Measurements from ENCODE around the gene ANKRD60. TPM values are rescaled to one million over a fixed set of nuclear protein-coding genes. Genes with fewer than 3 reads are reported as not detected.

The ANKRD60 gene
- total and polyA plus RNA-seq, 2 experiments from 2014 or later: not detected

DNA sequence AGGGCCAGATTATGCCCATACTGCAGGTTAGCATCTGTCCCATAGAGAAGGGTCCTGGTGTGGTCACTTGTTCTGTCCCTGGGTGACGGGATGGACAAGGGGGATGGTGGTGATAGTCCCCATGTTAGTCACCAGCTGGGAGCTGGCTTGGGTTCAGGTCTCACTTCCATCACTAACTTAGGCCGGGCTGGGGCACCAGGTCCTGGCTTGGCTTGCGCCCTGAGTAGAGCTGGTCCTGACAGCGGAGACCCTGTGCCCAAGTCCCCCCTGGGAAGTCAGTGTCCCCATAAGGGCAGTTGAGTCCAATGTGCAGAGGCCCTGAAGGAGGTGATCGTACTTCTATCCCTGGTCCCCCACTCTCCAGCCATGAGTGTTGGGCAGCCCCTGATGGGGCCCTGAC lies 52.6 kb downstream of the ANKRD60 start:
- H3K36me3 ChIP-seq (ENCODE audit: low read depth): no peaks in the 10 kb centered on the region
- H3F3A ChIP-seq (ENCODE audit: insufficient read depth): peaks cover 3% of the 10 kb centered on the region; the same call in 1 of the 2 replicates
- 97 to 100% methylated on average over 5 of the region's 5 CpGs for WGBS, 2 experiments (ENCODE audit: low coverage in 1 of 2, low lambda C conversion rate in 2 of 2, missing lambda C conversion rate in 2 of 2)
- no peaks in the 10 kb centered on the region for H3K9me3 ChIP-seq (ENCODE audit: low read depth)
- no peaks in the 10 kb centered on the region for H4K20me1 ChIP-seq (ENCODE audit: insufficient read depth)
- no peak overlapping the region for H3K4me2 ChIP-seq (ENCODE audit: unreplicated experiment)
- H3K9ac ChIP-seq: no peak overlapping the region
- in situ Hi-C loops (cut with MboI): no loop called here
- H3K27ac ChIP-seq: no peak overlapping the region
- H2AFZ ChIP-seq: no peak overlapping the region
- no peaks in the 10 kb centered on the region for H3K27me3 ChIP-seq (replicated peaks; ENCODE audit: insufficient read depth)
- no peaks in the 10 kb centered on the region for H3K79me2 ChIP-seq (ENCODE audit: insufficient read depth)
- H3K4me1 ChIP-seq (ENCODE audit: insufficient read depth): peaks cover 16% of the 10 kb centered on the region
- H3K4me3 ChIP-seq: no peak overlapping the region
- no peak for TF ChIP-seq EZH2phosphoT487 (IDR thresholded peaks at IDR 0.05; ENCODE audit: insufficient read depth, low read depth)
- no peaks in the 10 kb centered on the region for H3K9me2 ChIP-seq (ENCODE audit: insufficient read depth)
- no peak for DNase-seq

DNA sequence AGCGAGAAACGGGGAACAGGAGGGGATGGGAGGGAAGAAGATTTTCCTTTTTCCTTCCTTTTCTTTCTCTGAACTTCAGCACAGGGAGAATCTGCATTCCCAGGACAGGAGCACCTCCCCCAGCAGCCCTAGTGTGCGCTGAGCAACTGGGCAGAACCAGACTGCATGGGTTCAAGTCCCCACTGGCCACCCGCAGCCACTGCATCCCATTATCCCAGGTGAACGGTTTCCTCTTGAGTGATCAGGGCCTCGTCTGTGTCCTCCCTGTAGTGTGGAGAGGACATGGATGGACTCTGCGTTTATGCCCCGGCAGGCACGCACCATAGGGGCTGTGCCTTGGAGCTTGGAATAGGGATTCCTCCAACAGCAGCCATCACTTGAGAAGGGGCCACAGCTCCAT lies 53.0 kb downstream of the ANKRD60 start:
- Histone ChIP-seq H3K27me3 (replicated peaks; ENCODE audit: insufficient read depth) (no peaks in the 10 kb centered on the region), H3K27ac (no peak overlapping the region), H3K9ac (peak overlapping the region; percentile 71), H4K20me1 (ENCODE audit: insufficient read depth) (no peaks in the 10 kb centered on the region), H3K9me3 (ENCODE audit: low read depth) (no peaks in the 10 kb centered on the region), H3K4me2 (ENCODE audit: unreplicated experiment) (no peak overlapping the region), H3K36me3 (ENCODE audit: low read depth) (no peaks in the 10 kb centered on the region), H2AFZ (peak overlapping the region; percentile 89), H3K79me2 (ENCODE audit: insufficient read depth) (no peaks in the 10 kb centered on the region), H3K4me3 (no peak overlapping the region), H3K4me1 (ENCODE audit: insufficient read depth) (peaks cover 16% of the 10 kb centered on the region), H3F3A (ENCODE audit: insufficient read depth) (peaks cover 3% of the 10 kb centered on the region; the same call in 1 of the 2 replicates), H3K9me2 (ENCODE audit: insufficient read depth) (no peaks in the 10 kb centered on the region)
- WGBS, 2 experiments (ENCODE audit: low coverage in 1 of 2, low lambda C conversion rate in 2 of 2, missing lambda C conversion rate in 2 of 2): 72 to 73% methylated on average over 9 of the region's 9 CpGs
- in situ Hi-C loops (cut with MboI): no loop called here
- DNase-seq: no peak
- TF ChIP-seq EZH2phosphoT487 (IDR thresholded peaks at IDR 0.05; ENCODE audit: insufficient read depth, low read depth) (no peak), EZH2 (IDR thresholded peaks at IDR 0.05; ENCODE audit: insufficient read depth, poor library complexity, severe bottlenecking) (no peak)

DNA sequence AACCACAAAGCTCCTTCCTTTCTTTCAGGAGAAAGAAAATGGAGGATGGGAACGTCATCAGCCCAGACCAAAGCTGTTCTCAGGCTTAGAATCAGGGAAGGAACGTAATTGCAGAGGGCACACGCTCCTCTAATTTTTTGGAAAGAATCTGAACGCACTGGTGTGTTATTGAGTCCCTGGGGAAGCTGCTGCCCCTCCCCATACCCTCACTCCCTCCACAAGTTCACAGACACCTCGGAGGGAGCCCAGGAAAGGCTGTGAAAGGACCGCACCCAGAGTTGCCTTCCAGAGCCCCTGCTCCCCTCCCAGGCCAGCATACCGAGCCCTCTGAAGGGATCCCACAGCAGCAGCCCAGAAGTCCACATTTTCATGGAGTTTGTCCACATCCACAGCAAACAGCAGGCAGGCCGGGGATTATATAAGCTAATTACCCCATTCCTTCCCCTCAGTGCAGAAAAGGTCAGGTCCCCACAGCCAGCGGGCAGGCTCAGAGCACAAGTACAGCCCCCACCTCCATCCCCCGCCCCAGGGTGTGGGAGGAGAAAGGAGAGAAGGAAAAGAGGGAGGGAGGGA lies 53.7 kb downstream of the ANKRD60 start:
- in situ Hi-C loops (cut with MboI): no loop called here
- Histone ChIP-seq H3K9ac (peak overlapping the region; percentile 71), H3K4me1 (ENCODE audit: insufficient read depth) (peaks cover 16% of the 10 kb centered on the region), H3K4me3 (peak overlapping the region; percentile 51), H3K27ac (peak overlapping the region; percentile 50), H3K9me3 (ENCODE audit: low read depth) (no peaks in the 10 kb centered on the region), H3K79me2 (ENCODE audit: insufficient read depth) (no peaks in the 10 kb centered on the region), H3K27me3 (replicated peaks; ENCODE audit: insufficient read depth) (no peaks in the 10 kb centered on the region), H3K36me3 (ENCODE audit: low read depth) (no peaks in the 10 kb centered on the region), H3K4me2 (ENCODE audit: unreplicated experiment) (peak overlapping the region; percentile 65), H3K9me2 (ENCODE audit: insufficient read depth) (no peaks in the 10 kb centered on the region), H3F3A (ENCODE audit: insufficient read depth) (peaks cover 3% of the 10 kb centered on the region; the same call in 1 of the 2 replicates), H4K20me1 (ENCODE audit: insufficient read depth) (no peaks in the 10 kb centered on the region), H2AFZ (peak overlapping the region; percentile 89)
- DNase-seq: peak; percentile 55
- 9 to 10% methylated on average over 10 of the region's 10 CpGs for WGBS, 2 experiments (ENCODE audit: low coverage in 1 of 2, low lambda C conversion rate in 2 of 2, missing lambda C conversion rate in 2 of 2)
- TF ChIP-seq EZH2 (IDR thresholded peaks at IDR 0.05; ENCODE audit: insufficient read depth, poor library complexity, severe bottlenecking) (no peak), EZH2phosphoT487 (IDR thresholded peaks at IDR 0.05; ENCODE audit: insufficient read depth, low read depth) (no peak)

DNA sequence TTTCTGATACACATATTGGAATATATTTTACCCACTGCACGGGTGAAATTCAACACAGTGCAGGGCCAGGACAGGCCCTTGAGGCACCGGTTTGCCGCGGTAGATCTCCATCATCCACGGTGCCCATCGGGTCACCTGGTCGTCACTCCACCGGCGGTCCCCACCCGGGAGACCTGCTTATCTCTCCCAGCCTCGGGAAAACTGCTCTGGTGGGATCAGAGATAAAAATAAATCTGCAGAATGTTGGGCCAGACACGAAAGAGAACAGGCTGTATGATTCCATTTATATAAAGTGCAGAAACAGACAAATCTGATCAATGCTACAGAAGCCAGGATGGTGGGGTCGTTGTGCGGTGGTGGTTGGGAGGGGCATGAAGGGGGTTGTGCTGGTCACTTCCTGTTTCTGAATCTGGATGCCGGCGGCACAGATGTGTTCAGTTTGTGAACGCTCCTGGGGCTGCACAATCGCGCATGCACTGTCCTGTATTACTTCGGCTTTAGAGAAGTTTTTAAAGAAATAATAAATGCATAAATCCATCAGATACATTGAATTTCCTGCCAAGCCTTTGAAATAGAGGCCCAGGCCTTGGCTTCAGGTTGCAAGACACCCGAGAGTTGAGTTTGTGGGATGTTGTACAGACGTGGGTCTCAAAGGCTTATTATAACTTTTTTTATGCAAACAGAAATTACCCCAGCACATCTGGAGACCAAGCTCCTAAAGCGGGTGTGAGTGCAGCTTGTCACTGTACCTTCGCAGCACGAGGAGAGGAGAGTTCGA lies 54.3 kb downstream of the ANKRD60 start:
- peak; percentile 51 for DNase-seq
- in situ Hi-C loops (cut with MboI): no loop called here
- Histone ChIP-seq H3K27ac (peak overlapping the region; percentile 50), H3K79me2 (ENCODE audit: insufficient read depth) (no peaks in the 10 kb centered on the region), H3K4me3 (peak overlapping the region; percentile 51), H3K9me2 (ENCODE audit: insufficient read depth) (no peaks in the 10 kb centered on the region), H3K36me3 (ENCODE audit: low read depth) (no peaks in the 10 kb centered on the region), H3K9ac (peak overlapping the region; percentile 71), H3K4me2 (ENCODE audit: unreplicated experiment) (peak overlapping the region; percentile 65), H3K27me3 (replicated peaks; ENCODE audit: insufficient read depth) (no peaks in the 10 kb centered on the region), H3F3A (ENCODE audit: insufficient read depth) (peaks cover 3% of the 10 kb centered on the region; the same call in 1 of the 2 replicates), H4K20me1 (ENCODE audit: insufficient read depth) (no peaks in the 10 kb centered on the region), H2AFZ (peak overlapping the region; percentile 89), H3K4me1 (ENCODE audit: insufficient read depth) (peaks cover 13% of the 10 kb centered on the region), H3K9me3 (ENCODE audit: low read depth) (no peaks in the 10 kb centered on the region)
- 11 to 12% methylated on average over 26 of the region's 26 CpGs for WGBS, 2 experiments (ENCODE audit: low coverage in 1 of 2, low lambda C conversion rate in 2 of 2, missing lambda C conversion rate in 2 of 2)
- TF ChIP-seq EZH2phosphoT487 (IDR thresholded peaks at IDR 0.05; ENCODE audit: insufficient read depth, low read depth) (no peak), EZH2 (IDR thresholded peaks at IDR 0.05; ENCODE audit: insufficient read depth, poor library complexity, severe bottlenecking) (no peak)
